Vagina (tissue), 2 donors: ENCODE data around the gene TPGS1. TPM values are rescaled to one million over a fixed set of nuclear protein-coding genes. Genes with fewer than 3 reads are reported as not detected.

Source experiments
- DNase-seq, 2 donors: peaks; one replicate each; pipeline ENCODE4 v3.0.0-alpha.2; 2017; ENCODE audit errors: extremely low spot score in 2 of 2
- H3K27ac ChIP-seq: fragments of 200-600 bp; sonication (generic); one replicate; pipeline ENCODE4 v1.5.1; 2019
- H3K27me3 ChIP-seq: fragments of 200-600 bp; sonication (generic); one replicate; pipeline ENCODE4 v1.5.1; 2019
- H3K36me3 ChIP-seq, 2 donors: fragments of 200-600 bp; sonication (generic); one replicate each; pipeline ENCODE4 v1.5.1; 2017 to 2019
- H3K4me1 ChIP-seq: fragments of 200-600 bp; sonication (generic); one replicate; pipeline ENCODE4 v1.5.1; 2019
- H3K4me3 ChIP-seq, 2 donors: fragments of 200-600 bp; sonication (generic); 1 replicate in 1 of 2; 2 replicates in 1 of 2; pipeline ENCODE4 v1.5.1; 2016 to 2019
- H3K9me3 ChIP-seq: fragments of 200-600 bp; sonication (generic); one replicate; pipeline ENCODE4 v1.5.1; 2019
- CTCF ChIP-seq, 3 experiments: fragments of 450-650 bp in 2 of 3; fragments of 200-600 bp in 1 of 3; sonication (generic) in 1 of 3; IDR thresholded peaks; one replicate each; pipeline ENCODE4 v1.5.1; 2017 to 2019; ENCODE audit warnings: antibody characterized with exemption in 3 of 3, mild to moderate bottlenecking in 2 of 3, moderate library complexity in 2 of 3
- POLR2A ChIP-seq, 2 donors: fragments of 450-650 bp; IDR thresholded peaks; one replicate each; pipeline ENCODE4 v1.6.1; 2017; ENCODE audit warnings: antibody characterized with exemption in 2 of 2, mild to moderate bottlenecking in 2 of 2, moderate library complexity in 2 of 2
- POLR2AphosphoS5 ChIP-seq, 2 donors: sonication (generic); formaldehyde crosslinking; IDR thresholded peaks; one replicate each; pipeline ENCODE4 v1.9.0; 2017; ENCODE audit warnings: antibody characterized with exemption in 2 of 2, mild to moderate bottlenecking in 2 of 2, low read depth in 1 of 2; ENCODE audit not compliant: insufficient read depth in 1 of 2
- intact Hi-C: fragments of 100-400 bp; cut with DNase I; formaldehyde crosslinking; loops from one replicate; pipeline ENCODE4 v1.15.1; 2023
- total RNA-seq: library from RNA; depleted of rRNA; stranded (reverse); fragments of >200 nt; gene quantifications from one replicate; pipeline ENCODE4 v1.2.3, GENCODE V29; 2016

The TPGS1 gene
- total RNA-seq, 1 donor from 2014 or later = 39.5 TPM

GRCh38 chr19:494171-495080 lies 12.9 kb upstream of the TPGS1 start:
- H3K27ac ChIP-seq = no peak overlapping the region
- H3K36me3 ChIP-seq = no peaks in the 10 kb centered on the region
- H3K4me3 ChIP-seq = no peak overlapping the region
- DNase-seq = no peak
- peaks cover 16% of the 10 kb centered on the region for H3K27me3 ChIP-seq
- no peaks in the 10 kb centered on the region for H3K9me3 ChIP-seq
- no peak for TF ChIP-seq POLR2A (IDR thresholded peaks at IDR 0.05)
- no peak for TF ChIP-seq POLR2AphosphoS5 (IDR thresholded peaks at IDR 0.05; ENCODE audit: insufficient read depth in 1 of 2, low read depth in 1 of 2)
- no peak for TF ChIP-seq CTCF (IDR thresholded peaks at IDR 0.05)
- intact Hi-C loops = no loop called here
- peaks cover 15% of the 10 kb centered on the region for H3K4me1 ChIP-seq

DNA sequence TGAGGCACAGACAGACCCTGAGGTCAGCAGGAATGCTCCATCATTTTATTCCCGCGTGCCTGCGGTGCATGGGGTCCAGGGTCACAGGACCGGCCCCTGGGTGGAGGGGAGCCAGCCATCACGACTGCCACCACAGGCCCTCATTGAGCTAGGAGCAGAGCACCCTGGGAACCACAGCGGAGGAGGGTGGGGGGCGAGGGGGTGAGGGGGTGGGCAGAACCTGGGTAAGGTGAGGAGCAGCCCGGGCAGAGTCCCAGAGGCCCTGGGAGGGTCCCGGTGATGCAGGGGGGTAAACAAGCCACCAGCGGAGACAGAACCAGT lies 12.3 kb upstream of the TPGS1 start:
- DNase-seq = no peak
- no peaks in the 10 kb centered on the region for H3K9me3 ChIP-seq
- no peaks in the 10 kb centered on the region for H3K36me3 ChIP-seq
- TF ChIP-seq POLR2AphosphoS5 (IDR thresholded peaks at IDR 0.05; ENCODE audit: insufficient read depth in 1 of 2, low read depth in 1 of 2) (no peak), POLR2A (IDR thresholded peaks at IDR 0.05) (no peak), CTCF (IDR thresholded peaks at IDR 0.05) (no peak)
- H3K27me3 ChIP-seq = peaks cover 16% of the 10 kb centered on the region
- no peak overlapping the region for H3K27ac ChIP-seq
- intact Hi-C loops = no loop called here
- no peak overlapping the region for H3K4me3 ChIP-seq
- peaks cover 11% of the 10 kb centered on the region for H3K4me1 ChIP-seq

GRCh38 chr19:495402-496111 lies 11.7 kb upstream of the TPGS1 start:
- Histone ChIP-seq H3K27ac (no peak overlapping the region), H3K9me3 (no peaks in the 10 kb centered on the region), H3K27me3 (peaks cover 16% of the 10 kb centered on the region), H3K4me1 (peaks cover 11% of the 10 kb centered on the region), H3K4me3 (no peak overlapping the region), H3K36me3 (no peaks in the 10 kb centered on the region)
- TF ChIP-seq CTCF (IDR thresholded peaks at IDR 0.05) = peak in 2 of 3 experiments; percentile 17 to 41
- no peak for TF ChIP-seq POLR2AphosphoS5 (IDR thresholded peaks at IDR 0.05; ENCODE audit: insufficient read depth in 1 of 2, low read depth in 1 of 2)
- no peak for TF ChIP-seq POLR2A (IDR thresholded peaks at IDR 0.05)
- intact Hi-C loops = no loop called here
- DNase-seq = no peak

- no peak for DNase-seq
- intact Hi-C loops = no loop called here
- Histone ChIP-seq H3K27ac (no peak within 1 kb of the TSS), H3K36me3 (no peaks in the 10 kb centered on the region), H3K4me1 (peaks cover 11% of the 10 kb centered on the region), H3K27me3 (peaks cover 16% of the 10 kb centered on the region), H3K9me3 (no peaks in the 10 kb centered on the region), H3K4me3 (no peak within 1 kb of the TSS)
- TF ChIP-seq POLR2AphosphoS5 (IDR thresholded peaks at IDR 0.05; ENCODE audit: insufficient read depth in 1 of 2, low read depth in 1 of 2) = no peak
- no peak for TF ChIP-seq POLR2A (IDR thresholded peaks at IDR 0.05)
- no peak for TF ChIP-seq CTCF (IDR thresholded peaks at IDR 0.05)
Observed at GRCh38 chr19:496112-496665, 11.1 kb upstream of the TPGS1 start, which contains the start of gene MADCAM1. Gene MADCAM1 (plus strand): TSS chr19:496486. CDS start chr19:496500, 14 bp downstream.
